Measurements from ENCODE around the gene POP4. TPM values are rescaled to one million over a fixed set of nuclear protein-coding genes. Genes with fewer than 3 reads are reported as not detected.

The POP4 gene
- total and polyA plus RNA-seq, 7 donors: 45.3 to 144 (median 63.9) TPM

GRCh38 chr19:29665215-29665825, 59.2 kb downstream of the POP4 start, which contains the start of gene PLEKHF1:
PLEKHF1 (plus strand) TSS chr19:29665461; CDS start chr19:29673840, 8,379 bp downstream.
- Histone ChIP-seq H3K27me3 (ENCODE audit: insufficient read depth in 3 of 3, low read length in 2 of 3) (no peaks in the 10 kb centered on the region), H3K27ac (peak within 1 kb of the TSS; percentile 86), H3K9me3 (no peaks in the 10 kb centered on the region), H3K4me1 (peaks cover 57% of the 10 kb centered on the region), H3K4me3 (peak within 1 kb of the TSS; percentile 75), H3K36me3 (ENCODE audit: insufficient read depth in 1 of 2, low read depth in 1 of 2) (no peaks in the 10 kb centered on the region)
- no peak for TF ChIP-seq CTCF (IDR thresholded peaks at IDR 0.05)
- intact Hi-C loops (cut with DNase I): loop anchor here in 1 of 2 donors (2.0 kb wide), 1 partner anchor 29 kb away; no protein-coding TSS in a partner anchor
- ATAC-seq (peak; percentile 83 to 91 (median 87)), DNase-seq (peak; percentile 93 to 97)
- 0 to 1% (median 1%) methylated on average over 32 to 75 of the region's 75 CpGs for WGBS, 3 donors

DNA sequence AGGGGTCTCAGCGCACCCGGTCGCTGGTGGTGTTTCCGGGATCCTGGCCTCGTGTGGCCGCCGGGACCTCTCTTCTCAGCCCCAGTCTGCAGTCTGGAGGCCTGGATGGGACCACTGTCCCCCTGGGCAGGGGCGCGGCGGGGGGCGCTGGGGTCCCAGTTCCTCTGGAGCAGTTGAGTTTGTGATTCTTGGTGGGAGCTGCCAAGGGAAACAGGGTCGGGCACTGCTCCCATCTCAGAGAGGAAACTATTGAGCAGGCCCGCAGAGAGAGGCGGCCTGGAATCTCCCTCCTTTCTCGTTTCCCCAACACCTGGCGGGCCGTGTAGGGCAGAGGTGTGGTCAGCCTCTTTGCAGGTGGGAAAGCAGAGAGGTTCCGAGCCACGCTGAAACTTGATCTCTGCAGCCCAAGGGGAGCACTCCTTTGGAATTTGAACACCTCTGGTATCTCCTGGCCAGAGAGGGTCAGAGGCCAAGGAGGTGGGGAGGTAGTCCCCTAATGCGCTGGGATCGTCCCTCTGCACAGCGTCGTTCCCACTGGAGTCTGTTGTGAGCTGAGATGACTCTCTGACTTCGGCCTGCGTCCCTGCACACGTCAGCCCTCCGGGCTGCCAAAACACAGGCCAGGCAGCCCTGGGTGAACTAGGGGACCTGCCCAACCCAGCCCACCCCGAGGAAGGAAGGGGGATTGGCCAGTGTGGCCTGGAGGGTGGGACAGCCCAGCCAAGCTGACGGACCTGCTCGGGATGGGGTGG, 59.9 kb downstream of the POP4 start:
- H3K4me1 ChIP-seq: peaks cover 63% of the 10 kb centered on the region
- no peaks in the 10 kb centered on the region for H3K9me3 ChIP-seq
- H3K27ac ChIP-seq: peak overlapping the region; percentile 86
- no peaks in the 10 kb centered on the region for H3K27me3 ChIP-seq (ENCODE audit: insufficient read depth in 3 of 3, low read length in 2 of 3)
- DNase-seq (peak; percentile 79 to 89), ATAC-seq (peak; percentile 58 to 73 (median 64))
- peak overlapping the region; percentile 75 for H3K4me3 ChIP-seq
- H3K36me3 ChIP-seq (ENCODE audit: insufficient read depth in 1 of 2, low read depth in 1 of 2): no peaks in the 10 kb centered on the region
- intact Hi-C loops (cut with DNase I): loop anchor here in 1 of 2 donors (2.0 kb wide), 2 partner anchors 29 to 59 kb away; partner anchors contain the start of gene POP4
- WGBS, 3 donors: 1 to 2% (median 1%) methylated on average over 29 to 30 of the region's 30 CpGs
- TF ChIP-seq CTCF (IDR thresholded peaks at IDR 0.05): no peak

Other genes with a start within 250 kb of the POP4 start
- not detected for gene VSTM2B, start 80.3 kb upstream of the POP4 start, total RNA-seq
- not detected for gene VSTM2B, start 80.3 kb upstream of the POP4 start, polyA plus RNA-seq
- 100 to 1,000 TPM in 1 of 4 donors, 10 to 100 TPM in 2, 1 to 10 TPM in 1; 5.1 to 119 (median 44.0) TPM for gene PLEKHF1, start 59.2 kb downstream of the POP4 start, total RNA-seq
- 10 to 100 TPM; 60.2 to 77.0 (median 73.8) TPM for gene PLEKHF1, start 59.2 kb downstream of the POP4 start, polyA plus RNA-seq
- 10 to 100 TPM; 37.5 to 93.3 (median 55.6) TPM for gene C19orf12, start 109.0 kb downstream of the POP4 start, total RNA-seq
- gene C19orf12, start 109.0 kb downstream of the POP4 start, polyA plus RNA-seq: 100 to 1,000 TPM in 1 of 3 donors, 10 to 100 TPM in 2; 46.8 to 142 (median 68.4) TPM
- 1 to 10 TPM in 3 of 4 donors, under 1 TPM in 1; 0.97 to 2.3 (median 2.1) TPM for gene CCNE1, start 205.7 kb downstream of the POP4 start, total RNA-seq
- 1 to 10 TPM; 1.9 to 6.7 (median 2.0) TPM for gene CCNE1, start 205.7 kb downstream of the POP4 start, polyA plus RNA-seq